ENCODE results near the gene PLCB1.

PLCB1 gene

GRCh38 chr20:8248051-8248450 lies 116.0 kb downstream of the PLCB1 start:
- no peak for FAIRE-seq

- FAIRE-seq: no peak
These were observed 117.6 kb downstream of the PLCB1 start for GRCh38 chr20:8249634-8250033.

GRCh38 chr20:8250539-8251200 lies 118.6 kb downstream of the PLCB1 start:
- no peak for FAIRE-seq

GRCh38 chr20:8251201-8251575 lies 119.1 kb downstream of the PLCB1 start:
- FAIRE-seq: no peak

- no peak for FAIRE-seq
These were observed 123.0 kb downstream of the PLCB1 start for GRCh38 chr20:8254911-8255582.

GRCh38 chr20:8255945-8256632 lies 124.0 kb downstream of the PLCB1 start:
- no peak for FAIRE-seq

GRCh38 chr20:8260837-8261251 lies 128.8 kb downstream of the PLCB1 start:
- no peak for FAIRE-seq

GRCh38 chr20:8262721-8263120 lies 130.7 kb downstream of the PLCB1 start:
- FAIRE-seq: no peak

GRCh38 chr20:8265588-8265987 lies 133.5 kb downstream of the PLCB1 start:
- no peak for FAIRE-seq

GRCh38 chr20:8267009-8267408 lies 134.9 kb downstream of the PLCB1 start:
- FAIRE-seq: no peak

- FAIRE-seq: no peak
These were observed 139.7 kb downstream of the PLCB1 start for GRCh38 chr20:8271727-8272126.

GRCh38 chr20:8272766-8273165 lies 140.7 kb downstream of the PLCB1 start:
- no peak for FAIRE-seq

GRCh38 chr20:8284902-8285301 lies 152.8 kb downstream of the PLCB1 start:
- no peak for FAIRE-seq

- FAIRE-seq: no peak
These were observed 155.3 kb downstream of the PLCB1 start for GRCh38 chr20:8287340-8287739.

GRCh38 chr20:8291200-8291599 lies 159.1 kb downstream of the PLCB1 start:
- FAIRE-seq: no peak

GRCh38 chr20:8291873-8292272 lies 159.8 kb downstream of the PLCB1 start:
- no peak for FAIRE-seq

- FAIRE-seq: no peak
These were observed 160.7 kb downstream of the PLCB1 start for GRCh38 chr20:8292793-8293192.

- FAIRE-seq: no peak
These were observed 161.7 kb downstream of the PLCB1 start for GRCh38 chr20:8293750-8294149.

- FAIRE-seq: no peak
These were observed 164.5 kb downstream of the PLCB1 start for GRCh38 chr20:8296536-8296935.

GRCh38 chr20:8298426-8299043 lies 166.5 kb downstream of the PLCB1 start:
- FAIRE-seq: no peak

GRCh38 chr20:8299921-8300320 lies 167.9 kb downstream of the PLCB1 start:
- no peak for FAIRE-seq

GRCh38 chr20:8301655-8302054 lies 169.6 kb downstream of the PLCB1 start:
- FAIRE-seq: no peak

GRCh38 chr20:8303651-8304050 lies 171.6 kb downstream of the PLCB1 start:
- no peak for FAIRE-seq
